ENCODE data around the gene RAB20. TPM values are rescaled to one million over a fixed set of nuclear protein-coding genes. Genes with fewer than 3 reads are reported as not detected.

RAB20 gene
- total RNA-seq, 1 donor = 4.7 TPM

GRCh38 chr13:110478405-110479214 lies 82.9 kb downstream of the RAB20 start:
- H3K4me3 ChIP-seq (ENCODE audit: low read depth, low read length) = no peak overlapping the region
- TF ChIP-seq CTCF (IDR thresholded peaks at IDR 0.05; ENCODE audit: insufficient read depth, low read depth, low read length) = no peak
- DNase-seq (ENCODE audit: low read depth) = no peak

GRCh38 chr13:110477706-110478245 lies 83.7 kb downstream of the RAB20 start:
- H3K4me3 ChIP-seq (ENCODE audit: low read depth, low read length) = no peak overlapping the region
- DNase-seq (ENCODE audit: low read depth) = no peak
- TF ChIP-seq CTCF (IDR thresholded peaks at IDR 0.05; ENCODE audit: insufficient read depth, low read depth, low read length) = no peak

- no peak for DNase-seq (ENCODE audit: low read depth)
- TF ChIP-seq CTCF (IDR thresholded peaks at IDR 0.05; ENCODE audit: insufficient read depth, low read depth, low read length) = no peak
- no peak overlapping the region for H3K4me3 ChIP-seq (ENCODE audit: low read depth, low read length)
Observed at GRCh38 chr13:110476220-110476617, 85.3 kb downstream of the RAB20 start.

GRCh38 chr13:110475550-110476219 lies 85.8 kb downstream of the RAB20 start:
- TF ChIP-seq CTCF (IDR thresholded peaks at IDR 0.05; ENCODE audit: insufficient read depth, low read depth, low read length) = no peak
- H3K4me3 ChIP-seq (ENCODE audit: low read depth, low read length) = no peak overlapping the region
- no peak for DNase-seq (ENCODE audit: low read depth)

- H3K4me3 ChIP-seq (ENCODE audit: low read depth, low read length) = no peak overlapping the region
- TF ChIP-seq CTCF (IDR thresholded peaks at IDR 0.05; ENCODE audit: insufficient read depth, low read depth, low read length) = no peak
- DNase-seq (ENCODE audit: low read depth) = no peak
Observed at GRCh38 chr13:110475117-110475516, 86.4 kb downstream of the RAB20 start.

- no peak for DNase-seq (ENCODE audit: low read depth)
- TF ChIP-seq CTCF (IDR thresholded peaks at IDR 0.05; ENCODE audit: insufficient read depth, low read depth, low read length) = no peak
- no peak overlapping the region for H3K4me3 ChIP-seq (ENCODE audit: low read depth, low read length)
Observed at GRCh38 chr13:110474713-110475112, 86.8 kb downstream of the RAB20 start.

Other genes starting within 250 kb of the RAB20 start
- gene NAXD, start 53.8 kb upstream of the RAB20 start, total RNA-seq = 13.5 and 16.8 TPM in 2 replicates
- gene CARS2, start 144.4 kb upstream of the RAB20 start, total RNA-seq = 85.4 and 107 TPM in 2 replicates
- 8.1 and 8.2 TPM in 2 replicates for gene ING1, start 152.0 kb upstream of the RAB20 start, total RNA-seq

Data from fibroblast of villous mesenchyme (primary cell).